HepG2 (cell line): ENCODE measurements around the gene HEXIM1. TPM values are rescaled to one million over a fixed set of nuclear protein-coding genes. Genes with fewer than 3 reads are reported as not detected.

Experiments
- ATAC-seq: fragments of 200-7000 bp; cut with Tn5 transposase; 3 replicates; pipeline ENCODE4 v1.9.1; 2020; ENCODE audit warnings: mild to moderate bottlenecking, moderate library complexity
- BruUV-seq: library from RNA; stranded (reverse); fragments of 400-500 nt; replicated peaks from 2 replicates; lab custom pipeline; 2021; lab: Mats Ljungman, UMichigan
- CTCF ChIA-PET: fragments of 300-600 bp; formaldehyde crosslinking; extraction: SDS; loops from one replicate; lab custom pipeline; 2021; ENCODE audit warnings: low total read pairs, inconsistent platforms, low intra/inter-chr PET ratio; lab: Yijun Ruan, JAX
- POLR2A ChIA-PET: fragments of 350-600 bp; sonication (Branson Sonifier 250); formaldehyde crosslinking; loops from one replicate; lab custom pipeline; 2020; ENCODE audit warnings: antibody characterized with exemption, inconsistent platforms; lab: Yijun Ruan, JAX
- DNase-seq: peaks from one replicate; pipeline ENCODE4 v3.0.0-alpha.2; 2015; ENCODE audit warnings: low spot score
- FAIRE-seq: peaks from 3 replicates; lab custom pipeline; 2011; peaks lifted over from hg19 to GRCh38; lab: Jason Lieb, UNC
- H2AFZ ChIP-seq: one replicate; pipeline ENCODE4 v1.6.1; 2011; ENCODE audit warnings: low read length, inconsistent platforms
- H3K27ac ChIP-seq: fragments of 300-600 bp; 3 replicates; pipeline ENCODE4 v1.8.0; 2011; ENCODE audit warnings: mixed run types, mild to moderate bottlenecking, mixed read lengths, low read length, inconsistent platforms; ENCODE audit not compliant: insufficient read depth; ENCODE audit errors: extremely low read length
- H3K27me3 ChIP-seq, 2 experiments: fragments of 200-600 bp in 1 of 2; 2 replicates in 1 of 2; 3 replicates in 1 of 2; pipeline versions ENCODE4 v1.6.0 to v1.8.0; 2011; ENCODE audit warnings: low read length in 2 of 2, mild to moderate bottlenecking in 2 of 2, moderate library complexity in 2 of 2, inconsistent platforms in 1 of 2; ENCODE audit not compliant: insufficient read depth in 2 of 2, control insufficient read depth in 1 of 2
- H3K36me3 ChIP-seq, 2 experiments: fragments of 200-600 bp in 1 of 2; replicated peaks in 1 of 2; 2 replicates in 1 of 2; 3 replicates in 1 of 2; pipeline versions ENCODE4 v1.5.1 to v1.8.0; 2011; ENCODE audit warnings: low read length in 2 of 2, inconsistent platforms in 1 of 2; ENCODE audit not compliant: insufficient read depth in 2 of 2, control insufficient read depth in 1 of 2
- H3K4me1 ChIP-seq: 2 replicates; pipeline ENCODE4 v1.5.1; 2012; ENCODE audit warnings: low read length, inconsistent platforms; ENCODE audit not compliant: insufficient read depth
- H3K4me2 ChIP-seq: 2 replicates; pipeline ENCODE4 v1.6.0; 2011; ENCODE audit warnings: low read depth, low read length, inconsistent platforms
- H3K4me3 ChIP-seq, 3 experiments: fragments of 200-600 bp in 1 of 3; sonication (generic), shearing (Covaris generic) in 1 of 3; replicated peaks in 1 of 3; 2 replicates each; pipeline ENCODE4 v1.5.1; 2011 to 2016; ENCODE audit warnings: low read length in 3 of 3, inconsistent platforms in 2 of 3, low read depth in 2 of 3, mild to moderate bottlenecking in 2 of 3, control low read depth in 1 of 3, mixed read lengths in 1 of 3; ENCODE audit not compliant: insufficient read depth in 1 of 3
- H3K79me2 ChIP-seq: one replicate; pipeline ENCODE4 v1.6.1; 2011; ENCODE audit warnings: low read length, inconsistent platforms; ENCODE audit not compliant: insufficient read depth
- H3K9ac ChIP-seq: 2 replicates; pipeline ENCODE4 v1.6.0; 2011; ENCODE audit warnings: mild to moderate bottlenecking, low read depth, low read length, inconsistent platforms; ENCODE audit not compliant: insufficient read depth
- H3K9me3 ChIP-seq: 2 replicates; pipeline ENCODE4 v1.5.1; 2012; ENCODE audit warnings: mild to moderate bottlenecking, low read length
- H4K20me1 ChIP-seq: 2 replicates; pipeline ENCODE4 v1.6.0; 2011; ENCODE audit warnings: inconsistent platforms, mild to moderate bottlenecking, low read length, moderate library complexity; ENCODE audit not compliant: insufficient read depth
- CHD4 ChIP-seq: fragments of 200-600 bp; sonication (generic); IDR thresholded peaks from 2 replicates; pipeline ENCODE4 v1.7.0; 2017; ENCODE audit warnings: mild to moderate bottlenecking, low read length, borderline replicate concordance
- HDAC2 ChIP-seq: sonication (generic); formaldehyde crosslinking; IDR thresholded peaks from 2 replicates; pipeline ENCODE4 v1.4.0; 2020; ENCODE audit warnings: missing genetic modification reagents
- HOXA3 ChIP-seq: sonication (generic); formaldehyde crosslinking; IDR thresholded peaks from 2 replicates; pipeline ENCODE4 v1.5.0; 2020; ENCODE audit warnings: missing genetic modification reagents
- ISL2 ChIP-seq: sonication (generic); formaldehyde crosslinking; IDR thresholded peaks from 2 replicates; pipeline ENCODE4 v1.5.0; 2020; ENCODE audit warnings: missing genetic modification reagents
- KLF13 ChIP-seq: sonication (generic); formaldehyde crosslinking; IDR thresholded peaks from 2 replicates; pipeline ENCODE4 v1.4.0; 2020; ENCODE audit warnings: mild to moderate bottlenecking, missing genetic modification reagents
- MLLT10 ChIP-seq: sonication (generic); formaldehyde crosslinking; IDR thresholded peaks from 2 replicates; pipeline ENCODE4 v1.4.0; 2020; ENCODE audit warnings: missing genetic modification reagents
- NPAS2 ChIP-seq: sonication (generic); formaldehyde crosslinking; IDR thresholded peaks from 2 replicates; pipeline ENCODE4 v1.8.0; 2022; ENCODE audit warnings: mild to moderate bottlenecking, missing genetic modification reagents, borderline replicate concordance
- TCF12 ChIP-seq, 2 experiments: fragments of 450-650 bp in 1 of 2; sonication (generic) in 1 of 2; formaldehyde crosslinking in 1 of 2; IDR thresholded peaks; 2 replicates each; pipeline versions ENCODE4 v1.6.1 to v1.8.0; 2017 to 2022; ENCODE audit warnings: antibody characterized with exemption in 1 of 2, mild to moderate bottlenecking in 1 of 2, missing genetic modification reagents in 1 of 2, moderate library complexity in 1 of 2
- YEATS2 ChIP-seq: sonication (generic); formaldehyde crosslinking; IDR thresholded peaks from 2 replicates; pipeline ENCODE4 v1.4.0; 2020; ENCODE audit warnings: missing genetic modification reagents, borderline replicate concordance
- ZIK1 ChIP-seq: sonication (generic); formaldehyde crosslinking; IDR thresholded peaks from 2 replicates; pipeline ENCODE4 v1.5.0; 2020; ENCODE audit warnings: mild to moderate bottlenecking, low read depth, missing genetic modification reagents, borderline replicate concordance
- ZNF12 ChIP-seq: sonication (generic); formaldehyde crosslinking; IDR thresholded peaks from 2 replicates; pipeline ENCODE4 v1.5.0; 2020; ENCODE audit warnings: missing genetic modification reagents
- ZNF335 ChIP-seq: sonication (generic); formaldehyde crosslinking; IDR thresholded peaks from 2 replicates; pipeline ENCODE4 v1.4.0; 2020; ENCODE audit warnings: missing genetic modification reagents
- ZNF354B ChIP-seq: sonication (generic); formaldehyde crosslinking; IDR thresholded peaks from 2 replicates; pipeline ENCODE4 v1.8.0; 2022; ENCODE audit warnings: mild to moderate bottlenecking, missing genetic modification reagents
- ZNF563 ChIP-seq: sonication (generic); formaldehyde crosslinking; IDR thresholded peaks from 2 replicates; pipeline ENCODE4 v1.8.0; 2022; ENCODE audit warnings: mild to moderate bottlenecking, moderate library complexity, missing genetic modification reagents
- ZUFSP ChIP-seq: sonication (generic); formaldehyde crosslinking; IDR thresholded peaks from 2 replicates; pipeline ENCODE4 v1.9.0; 2021; ENCODE audit warnings: missing genetic modification reagents, mild to moderate bottlenecking, borderline replicate concordance
- WGBS: methylation state at CpG from one replicate; pipeline ENCODE4 v1.1.6; 2017; ENCODE audit warnings: low lambda C conversion rate; 5-methylcytosine and 5-hydroxymethylcytosine counted together
- in situ Hi-C: cut with HindIII; loops from 2 replicates; pipeline ENCODE4 v1.10.0; 2017; ENCODE audit warnings: low pct_unique_long_range_greater_than_20kb; ENCODE audit not compliant: extremely low pct_ligation_motif_present
- intact Hi-C: fragments of 100-400 bp; cut with micrococcal nuclease; formaldehyde crosslinking; loops from one replicate; pipeline ENCODE4 v1.10.0; 2022; ENCODE audit not compliant: unreplicated experiment
- polyA plus RNA-seq, 8 experiments: library from polyadenylated mRNA; depleted of rRNA in 3 of 8; stranded (reverse) in 7 of 8; unstranded in 1 of 8; fragments of >200 nt; fragmentation: Illumina TruSeq in 4 of 8; extraction: Trizol in 4 of 8; gene quantifications; 2 replicates each; pipeline versions ENCODE4 v1.2.1 to v1.2.3, GENCODE V29; 2011 to 2016; ENCODE audit warnings: low read depth in 4 of 8, missing spikeins in 1 of 8, mixed read lengths in 1 of 8; ENCODE audit not compliant: insufficient read depth in 1 of 8
- total RNA-seq, 5 experiments: library from RNA; depleted of rRNA; stranded (reverse); fragments of >200 nt; fragmentation: Illumina TruSeq; extraction: Trizol; gene quantifications; 2 replicates each; pipeline ENCODE4 v1.2.3, GENCODE V29; 2016; ENCODE audit warnings: low read depth in 1 of 5

The HEXIM1 gene
- total and polyA plus RNA-seq, 2 of the 13 experiments (the other 11 are each of a cell fraction or from before 2014, with no cell fraction given) = 10.5 to 16.6 TPM

- TF ChIP-seq ZUFSP (CRISPR knock-in tag) (no peak), ZNF563 (CRISPR knock-in tag) (no peak), NPAS2 (no peak), ZNF354B (CRISPR knock-in tag) (no peak), ZIK1 (CRISPR knock-in tag) (no peak), HOXA3 (CRISPR knock-in tag) (no peak), ISL2 (CRISPR knock-in tag) (no peak), TCF12 (IDR thresholded peaks at IDR 0.05) (no peak), TCF12 (CRISPR knock-in tag; IDR thresholded peaks at IDR 0.05) (no peak), ZNF335 (CRISPR knock-in tag) (no peak), KLF13 (no peak), HDAC2 (no peak), CHD4 (no peak), YEATS2 (CRISPR knock-in tag) (no peak), ZNF12 (CRISPR knock-in tag) (no peak), MLLT10 (no peak)
- Histone ChIP-seq H3K9me3 (no peaks in the 10 kb centered on the region), H3K9ac (no peak overlapping the region), H3K79me2 (peaks cover 19% of the 10 kb centered on the region), H4K20me1 (peaks cover 7% of the 10 kb centered on the region), H2AFZ (no peak overlapping the region), H3K4me2 (no peak overlapping the region), H3K27me3 (no peaks in the 10 kb centered on the region), H3K4me3 (no peak overlapping the region), H3K36me3 (no peaks in the 10 kb centered on the region), H3K27ac (no peak overlapping the region), H3K4me1 (peaks cover 35% of the 10 kb centered on the region)
- no peak for DNase-seq
- 97% methylated on average over 3 of the region's 3 CpGs for WGBS
- BruUV-seq = no TSS peak
- intact Hi-C loops = no loop called here
- in situ Hi-C loops = no loop called here
- ChIA-PET POLR2A (interaction anchor here (1.0 to 24.3 kb wide), 4 partner anchors 1 to 42 kb away, joined by 3 to 2487 read pairs (median 1519); partner anchors contain the start of genes ACBD4, HEXIM1 and HEXIM2), CTCF (no interaction called here)
- no peak for FAIRE-seq
- no peak for ATAC-seq
Measured at GRCh38 chr17:45156242-45156641, 8.0 kb downstream of the HEXIM1 start.
